ENCODE results near the gene CCDC12.

CCDC12 gene

DNA sequence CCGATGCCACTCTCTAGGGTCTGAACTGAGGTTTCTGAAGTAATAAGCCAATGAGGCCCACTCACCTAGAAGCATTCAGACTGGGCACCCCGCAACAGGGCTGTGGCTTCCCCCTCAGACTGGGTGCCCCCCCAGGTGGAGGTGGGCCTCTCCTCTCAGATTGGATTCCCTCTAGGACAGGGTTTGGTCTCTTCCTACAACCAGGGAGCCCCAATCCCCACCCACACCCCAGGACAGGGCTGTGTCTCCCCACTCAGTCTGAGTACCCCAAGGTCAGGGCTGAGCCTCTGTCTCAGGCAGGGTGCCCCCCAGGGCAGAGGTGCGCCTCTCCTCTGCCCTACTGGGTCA, 71.4 kb downstream of the CCDC12 start:
- TF ChIP-seq, protein P1, sequence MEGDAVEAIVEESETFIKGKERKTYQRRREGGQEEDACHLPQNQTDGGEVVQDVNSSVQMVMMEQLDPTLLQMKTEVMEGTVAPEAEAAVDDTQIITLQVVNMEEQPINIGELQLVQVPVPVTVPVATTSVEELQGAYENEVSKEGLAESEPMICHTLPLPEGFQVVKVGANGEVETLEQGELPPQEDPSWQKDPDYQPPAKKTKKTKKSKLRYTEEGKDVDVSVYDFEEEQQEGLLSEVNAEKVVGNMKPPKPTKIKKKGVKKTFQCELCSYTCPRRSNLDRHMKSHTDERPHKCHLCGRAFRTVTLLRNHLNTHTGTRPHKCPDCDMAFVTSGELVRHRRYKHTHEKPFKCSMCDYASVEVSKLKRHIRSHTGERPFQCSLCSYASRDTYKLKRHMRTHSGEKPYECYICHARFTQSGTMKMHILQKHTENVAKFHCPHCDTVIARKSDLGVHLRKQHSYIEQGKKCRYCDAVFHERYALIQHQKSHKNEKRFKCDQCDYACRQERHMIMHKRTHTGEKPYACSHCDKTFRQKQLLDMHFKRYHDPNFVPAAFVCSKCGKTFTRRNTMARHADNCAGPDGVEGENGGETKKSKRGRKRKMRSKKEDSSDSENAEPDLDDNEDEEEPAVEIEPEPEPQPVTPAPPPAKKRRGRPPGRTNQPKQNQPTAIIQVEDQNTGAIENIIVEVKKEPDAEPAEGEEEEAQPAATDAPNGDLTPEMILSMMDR (conservative IDR thresholded peaks at IDR 0.05; ENCODE audit: low read depth) = no peak
- H3K27ac ChIP-seq = no peak overlapping the region
- DNase-seq (ENCODE audit: low spot score) = no peak
- CTCF ChIA-PET = interaction anchor here (1.8 kb wide), 1 partner anchor 10 kb away, joined by 5 read pairs; no protein-coding TSS in a partner anchor
- POLR2A ChIA-PET (ENCODE audit: low non-redundant PET) = no interaction called here

DNA sequence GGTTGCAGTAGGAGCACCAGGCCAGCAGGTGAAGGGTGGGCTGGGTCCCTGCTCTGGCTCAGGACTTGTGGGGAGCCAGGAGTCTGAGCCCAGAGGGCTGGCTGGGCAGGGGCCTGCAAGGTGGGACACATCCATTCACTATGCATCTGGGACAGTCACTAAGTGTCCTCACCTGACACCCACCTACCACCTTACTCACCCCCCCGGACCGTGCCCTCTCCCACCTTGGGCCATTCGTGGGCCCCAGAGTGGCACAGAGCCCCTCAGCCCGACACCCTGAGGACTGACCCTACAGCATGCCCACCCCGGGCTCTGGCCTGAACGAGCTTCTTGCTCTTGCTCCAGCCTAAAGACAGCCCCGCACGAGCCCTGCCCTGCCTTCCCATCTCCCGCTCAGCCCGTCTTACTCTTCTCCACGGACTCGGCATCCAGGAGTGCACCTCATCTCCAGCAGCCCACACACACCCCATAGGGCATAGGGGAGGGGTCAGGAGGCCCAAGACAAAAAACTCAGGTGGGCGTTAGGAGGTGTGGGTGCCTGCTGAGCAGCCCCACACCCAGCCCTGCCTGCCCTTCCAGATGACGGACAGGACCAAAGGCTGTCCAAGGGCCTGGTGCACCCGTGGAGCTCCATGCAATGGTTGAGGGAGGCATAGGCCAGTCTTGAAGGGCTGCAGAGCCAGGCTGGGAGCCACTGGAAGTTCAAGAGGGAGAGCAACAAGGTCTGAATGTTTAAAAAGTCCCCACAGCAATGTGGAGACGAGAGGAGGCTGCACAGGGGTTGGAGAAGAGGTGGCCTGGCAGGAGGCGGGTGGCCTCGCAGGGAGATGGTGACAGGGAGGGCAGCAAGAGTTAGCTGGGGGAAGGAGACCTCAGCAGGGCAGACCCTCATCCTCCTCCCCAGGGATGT, 72.0 kb downstream of the CCDC12 start:
- CTCF ChIA-PET = interaction anchor here (0.5 to 1.8 kb wide), 2 partner anchors 9 to 364 kb away, joined by 4 to 5 read pairs; no protein-coding TSS in a partner anchor
- no peak for DNase-seq (ENCODE audit: low spot score)
- no peak overlapping the region for H3K27ac ChIP-seq
- TF ChIP-seq, protein P1 (conservative IDR thresholded peaks at IDR 0.05; ENCODE audit: low read depth) = no peak
- POLR2A ChIA-PET (ENCODE audit: low non-redundant PET) = no interaction called here

DNA sequence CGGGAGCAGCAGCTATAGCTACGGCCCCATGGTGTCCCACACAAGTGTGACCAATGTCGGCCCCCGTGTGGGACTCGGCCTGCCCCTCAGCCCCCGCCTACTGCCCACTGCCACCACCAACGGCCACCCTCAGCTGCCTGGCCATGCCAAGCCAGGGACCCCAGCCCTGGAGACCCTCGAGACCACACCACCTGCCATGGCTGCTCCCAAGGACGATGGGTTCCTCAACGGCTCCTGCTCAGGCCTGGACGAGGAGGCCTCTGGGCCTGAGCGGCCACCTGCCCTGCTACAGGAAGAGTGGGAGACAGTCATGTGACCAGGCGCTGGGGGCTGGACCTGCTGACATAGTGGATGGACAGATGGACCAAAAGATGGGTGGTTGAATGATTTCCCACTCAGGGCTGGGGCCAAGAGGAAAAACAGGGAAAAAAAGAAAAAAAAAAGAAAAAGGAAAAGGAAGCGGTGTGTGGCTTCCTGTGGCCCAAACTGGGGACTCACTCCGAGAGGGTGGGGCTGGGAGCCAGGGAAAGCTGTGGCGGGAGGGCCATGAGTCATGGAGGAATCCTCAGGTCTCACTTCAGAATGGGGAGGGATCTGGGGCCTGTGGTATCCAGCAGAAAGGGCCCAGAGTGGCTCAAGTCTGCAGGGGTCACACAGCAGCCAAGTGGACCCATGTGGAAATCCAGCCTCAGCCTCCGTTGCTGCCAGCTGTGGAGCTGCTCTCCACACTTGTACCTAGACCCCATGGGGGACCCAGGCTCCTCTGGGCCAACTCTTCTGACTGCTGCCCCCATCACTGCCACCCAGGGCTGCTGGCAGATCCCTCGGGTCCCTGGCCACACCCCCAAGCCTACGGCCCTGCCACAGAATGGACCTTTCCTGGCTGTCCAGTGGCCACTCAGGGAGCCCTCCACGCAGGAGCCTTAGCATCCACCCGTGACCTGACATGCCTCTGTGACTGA, 72.9 kb downstream of the CCDC12 start:
- ChIA-PET CTCF (interaction anchor here (0.5 kb wide), 1 partner anchor 363 kb away, joined by 4 read pairs; no protein-coding TSS in a partner anchor), POLR2A (ENCODE audit: low non-redundant PET) (no interaction called here)
- DNase-seq (ENCODE audit: low spot score) = peak; percentile 58
- TF ChIP-seq, protein P1 (conservative IDR thresholded peaks at IDR 0.05; ENCODE audit: low read depth) = no peak
- H3K27ac ChIP-seq = 0 out of 2 replicates have a peak overlapping the region, but pooled peaks have one; percentile 18

DNA sequence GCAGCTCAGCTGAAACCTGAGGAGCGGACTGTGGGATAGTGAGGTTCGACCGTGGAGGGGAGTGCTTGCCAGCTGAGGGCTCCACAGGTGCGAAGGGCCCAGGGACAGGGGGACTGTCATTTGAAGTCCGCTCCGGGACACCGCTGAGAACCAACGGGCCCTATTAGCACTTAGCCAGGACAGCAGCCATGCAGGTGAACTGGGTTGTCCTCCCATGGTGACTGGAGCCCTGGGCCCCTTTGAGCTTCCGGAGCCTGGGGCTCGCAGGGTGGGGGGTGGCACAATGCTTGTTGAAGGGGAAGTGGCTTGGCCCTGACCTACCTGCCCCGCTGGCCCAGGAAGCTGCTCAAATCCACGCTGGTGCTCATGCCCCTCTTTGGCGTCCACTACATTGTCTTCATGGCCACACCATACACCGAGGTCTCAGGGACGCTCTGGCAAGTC, 74.3 kb downstream of the CCDC12 start:
- ChIA-PET CTCF (no interaction called here), POLR2A (ENCODE audit: low non-redundant PET) (no interaction called here)
- no peak overlapping the region for H3K27ac ChIP-seq
- TF ChIP-seq, protein P1 (conservative IDR thresholded peaks at IDR 0.05; ENCODE audit: low read depth) = no peak
- no peak for DNase-seq (ENCODE audit: low spot score)

- POLR2A ChIA-PET (ENCODE audit: low non-redundant PET) = no interaction called here
- TF ChIP-seq, protein P1 (conservative IDR thresholded peaks at IDR 0.05; ENCODE audit: low read depth) = no peak
- no peak overlapping the region for H3K27ac ChIP-seq
- CTCF ChIA-PET = no interaction called here
- no peak for DNase-seq (ENCODE audit: low spot score)
These were observed 74.9 kb downstream of the CCDC12 start for GRCh38 chr3:46901591-46902187.

GRCh38 chr3:46901061-46901460, 75.5 kb downstream of the CCDC12 start:
- H3K27ac ChIP-seq = no peak overlapping the region
- ChIA-PET POLR2A (ENCODE audit: low non-redundant PET) (no interaction called here), CTCF (interaction anchor here (1.1 kb wide), 1 partner anchor 97 kb away, joined by 4 read pairs; no protein-coding TSS in a partner anchor)
- TF ChIP-seq, protein P1 (conservative IDR thresholded peaks at IDR 0.05; ENCODE audit: low read depth) = no peak
- DNase-seq (ENCODE audit: low spot score) = no peak

Measured in RWPE1 (cell line).